ENCODE results near the gene STPG4.

STPG4 gene

GRCh38 chr2:47086054-47086471 is 69.0 kb downstream of the STPG4 start:
- Histone ChIP-seq H3K4me1 (ENCODE audit: control insufficient read depth, insufficient read depth, low read length) (peaks cover 36% of the 10 kb centered on the region), H3K4me2 (ENCODE audit: low read length) (no peak overlapping the region), H3K36me3 (ENCODE audit: insufficient read depth, low read length) (no peaks in the 10 kb centered on the region), H3K4me3 (ENCODE audit: low read length) (no peak overlapping the region), H3K27me3 (ENCODE audit: control insufficient read depth, insufficient read depth, low read length) (no peaks in the 10 kb centered on the region), H3K9ac (ENCODE audit: low read depth, low read length) (no peak overlapping the region), H3K9me3 (replicated peaks; ENCODE audit: low read length) (no peaks in the 10 kb centered on the region)

- peaks cover 39% of the 10 kb centered on the region for H3K4me1 ChIP-seq (ENCODE audit: control insufficient read depth, insufficient read depth, low read length)
- no peaks in the 10 kb centered on the region for H3K27me3 ChIP-seq (ENCODE audit: control insufficient read depth, insufficient read depth, low read length)
- H3K9me3 ChIP-seq (replicated peaks; ENCODE audit: low read length) = no peaks in the 10 kb centered on the region
- no peak overlapping the region for H3K4me2 ChIP-seq (ENCODE audit: low read length)
- H3K4me3 ChIP-seq (ENCODE audit: low read length) = no peak overlapping the region
- H3K36me3 ChIP-seq (ENCODE audit: insufficient read depth, low read length) = no peaks in the 10 kb centered on the region
- no peak overlapping the region for H3K9ac ChIP-seq (ENCODE audit: low read depth, low read length)
Measured at GRCh38 chr2:47083886-47084687, 71.0 kb downstream of the STPG4 start.

- no peaks in the 10 kb centered on the region for H3K36me3 ChIP-seq (ENCODE audit: insufficient read depth, low read length)
- H3K4me2 ChIP-seq (ENCODE audit: low read length) = no peak overlapping the region
- peaks cover 39% of the 10 kb centered on the region for H3K4me1 ChIP-seq (ENCODE audit: control insufficient read depth, insufficient read depth, low read length)
- H3K9ac ChIP-seq (ENCODE audit: low read depth, low read length) = no peak overlapping the region
- no peaks in the 10 kb centered on the region for H3K27me3 ChIP-seq (ENCODE audit: control insufficient read depth, insufficient read depth, low read length)
- H3K4me3 ChIP-seq (ENCODE audit: low read length) = no peak overlapping the region
- no peaks in the 10 kb centered on the region for H3K9me3 ChIP-seq (replicated peaks; ENCODE audit: low read length)
Measured at GRCh38 chr2:47083485-47083884, 71.6 kb downstream of the STPG4 start.

GRCh38 chr2:47083005-47083404 is 72.1 kb downstream of the STPG4 start:
- no peaks in the 10 kb centered on the region for H3K9me3 ChIP-seq (replicated peaks; ENCODE audit: low read length)
- H3K4me2 ChIP-seq (ENCODE audit: low read length) = no peak overlapping the region
- peaks cover 40% of the 10 kb centered on the region for H3K4me1 ChIP-seq (ENCODE audit: control insufficient read depth, insufficient read depth, low read length)
- H3K36me3 ChIP-seq (ENCODE audit: insufficient read depth, low read length) = no peaks in the 10 kb centered on the region
- H3K9ac ChIP-seq (ENCODE audit: low read depth, low read length) = no peak overlapping the region
- no peaks in the 10 kb centered on the region for H3K27me3 ChIP-seq (ENCODE audit: control insufficient read depth, insufficient read depth, low read length)
- H3K4me3 ChIP-seq (ENCODE audit: low read length) = no peak overlapping the region

- Histone ChIP-seq H3K9ac (ENCODE audit: low read depth, low read length) (no peak overlapping the region), H3K27me3 (ENCODE audit: control insufficient read depth, insufficient read depth, low read length) (no peaks in the 10 kb centered on the region), H3K36me3 (ENCODE audit: insufficient read depth, low read length) (no peaks in the 10 kb centered on the region), H3K4me1 (ENCODE audit: control insufficient read depth, insufficient read depth, low read length) (peaks cover 49% of the 10 kb centered on the region), H3K4me2 (ENCODE audit: low read length) (no peak overlapping the region), H3K9me3 (replicated peaks; ENCODE audit: low read length) (no peaks in the 10 kb centered on the region), H3K4me3 (ENCODE audit: low read length) (no peak overlapping the region)
Measured at GRCh38 chr2:47080888-47081301, 74.2 kb downstream of the STPG4 start.

- no peaks in the 10 kb centered on the region for H3K9me3 ChIP-seq (replicated peaks; ENCODE audit: low read length)
- H3K4me3 ChIP-seq (ENCODE audit: low read length) = no peak overlapping the region
- no peak overlapping the region for H3K4me2 ChIP-seq (ENCODE audit: low read length)
- peak overlapping the region; percentile 22 for H3K9ac ChIP-seq (ENCODE audit: low read depth, low read length)
- no peaks in the 10 kb centered on the region for H3K36me3 ChIP-seq (ENCODE audit: insufficient read depth, low read length)
- H3K27me3 ChIP-seq (ENCODE audit: control insufficient read depth, insufficient read depth, low read length) = no peaks in the 10 kb centered on the region
- H3K4me1 ChIP-seq (ENCODE audit: control insufficient read depth, insufficient read depth, low read length) = peaks cover 54% of the 10 kb centered on the region
Measured at GRCh38 chr2:47079515-47080412, 75.3 kb downstream of the STPG4 start.

- Histone ChIP-seq H3K4me1 (ENCODE audit: control insufficient read depth, insufficient read depth, low read length) (peaks cover 55% of the 10 kb centered on the region), H3K4me3 (ENCODE audit: low read length) (no peak overlapping the region), H3K27me3 (ENCODE audit: control insufficient read depth, insufficient read depth, low read length) (no peaks in the 10 kb centered on the region), H3K4me2 (ENCODE audit: low read length) (no peak overlapping the region), H3K9ac (ENCODE audit: low read depth, low read length) (no peak overlapping the region), H3K36me3 (ENCODE audit: insufficient read depth, low read length) (no peaks in the 10 kb centered on the region), H3K9me3 (replicated peaks; ENCODE audit: low read length) (no peaks in the 10 kb centered on the region)
Measured at GRCh38 chr2:47078541-47079482, 76.3 kb downstream of the STPG4 start.

GRCh38 chr2:47077442-47078117 is 77.5 kb downstream of the STPG4 start:
- peaks cover 56% of the 10 kb centered on the region for H3K4me1 ChIP-seq (ENCODE audit: control insufficient read depth, insufficient read depth, low read length)
- H3K9me3 ChIP-seq (replicated peaks; ENCODE audit: low read length) = no peaks in the 10 kb centered on the region
- H3K27me3 ChIP-seq (ENCODE audit: control insufficient read depth, insufficient read depth, low read length) = no peaks in the 10 kb centered on the region
- H3K4me3 ChIP-seq (ENCODE audit: low read length) = no peak overlapping the region
- H3K9ac ChIP-seq (ENCODE audit: low read depth, low read length) = peak overlapping the region; percentile 74
- H3K36me3 ChIP-seq (ENCODE audit: insufficient read depth, low read length) = peaks cover 10% of the 10 kb centered on the region
- peak overlapping the region; percentile 36 for H3K4me2 ChIP-seq (ENCODE audit: low read length)

GRCh38 chr2:47076586-47077441 is 78.3 kb downstream of the STPG4 start:
- H3K27me3 ChIP-seq (ENCODE audit: control insufficient read depth, insufficient read depth, low read length) = no peaks in the 10 kb centered on the region
- H3K9me3 ChIP-seq (replicated peaks; ENCODE audit: low read length) = no peaks in the 10 kb centered on the region
- no peak overlapping the region for H3K4me3 ChIP-seq (ENCODE audit: low read length)
- peaks cover 10% of the 10 kb centered on the region for H3K36me3 ChIP-seq (ENCODE audit: insufficient read depth, low read length)
- peak overlapping the region; percentile 76 for H3K9ac ChIP-seq (ENCODE audit: low read depth, low read length)
- H3K4me2 ChIP-seq (ENCODE audit: low read length) = peak overlapping the region; percentile 36
- H3K4me1 ChIP-seq (ENCODE audit: control insufficient read depth, insufficient read depth, low read length) = peaks cover 63% of the 10 kb centered on the region

GRCh38 chr2:47076126-47076506 is 79.0 kb downstream of the STPG4 start:
- H3K4me3 ChIP-seq (ENCODE audit: low read length) = no peak overlapping the region
- peaks cover 10% of the 10 kb centered on the region for H3K36me3 ChIP-seq (ENCODE audit: insufficient read depth, low read length)
- H3K4me1 ChIP-seq (ENCODE audit: control insufficient read depth, insufficient read depth, low read length) = peaks cover 70% of the 10 kb centered on the region
- H3K4me2 ChIP-seq (ENCODE audit: low read length) = peak overlapping the region; percentile 24
- no peaks in the 10 kb centered on the region for H3K27me3 ChIP-seq (ENCODE audit: control insufficient read depth, insufficient read depth, low read length)
- no peaks in the 10 kb centered on the region for H3K9me3 ChIP-seq (replicated peaks; ENCODE audit: low read length)
- peak overlapping the region; percentile 76 for H3K9ac ChIP-seq (ENCODE audit: low read depth, low read length)
